Measurements from ENCODE around the gene MBTPS1.

MBTPS1 gene

DNA sequence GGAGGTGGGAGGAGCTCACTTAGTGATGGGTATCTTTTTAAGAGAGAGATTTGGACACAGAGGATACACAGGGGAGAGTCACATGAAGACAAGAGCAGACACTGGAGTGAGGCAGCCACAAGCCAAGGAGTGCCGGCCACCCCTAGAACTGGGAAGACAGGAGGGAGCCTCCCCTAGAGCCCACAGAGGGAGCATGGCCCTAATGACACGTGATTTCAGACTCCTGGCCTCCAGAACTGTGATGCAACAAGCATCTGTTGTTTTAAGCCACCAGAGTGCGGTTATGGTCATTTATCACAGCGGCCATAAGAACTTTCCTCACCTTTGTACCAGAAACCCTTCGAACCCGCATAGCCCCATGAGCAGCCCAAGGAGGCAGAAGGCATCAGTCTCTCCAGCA lies 107.5 kb downstream of the MBTPS1 start:
- TF ChIP-seq CTCF (conservative IDR thresholded peaks at IDR 0.05; ENCODE audit: control insufficient read depth, insufficient read depth, low read depth, low read length), result no peak
- H3K4me3 ChIP-seq (ENCODE audit: control insufficient read depth, low read depth, low read length), result no peak overlapping the region
- DNase-seq (ENCODE audit: low read depth), result no peak

DNA sequence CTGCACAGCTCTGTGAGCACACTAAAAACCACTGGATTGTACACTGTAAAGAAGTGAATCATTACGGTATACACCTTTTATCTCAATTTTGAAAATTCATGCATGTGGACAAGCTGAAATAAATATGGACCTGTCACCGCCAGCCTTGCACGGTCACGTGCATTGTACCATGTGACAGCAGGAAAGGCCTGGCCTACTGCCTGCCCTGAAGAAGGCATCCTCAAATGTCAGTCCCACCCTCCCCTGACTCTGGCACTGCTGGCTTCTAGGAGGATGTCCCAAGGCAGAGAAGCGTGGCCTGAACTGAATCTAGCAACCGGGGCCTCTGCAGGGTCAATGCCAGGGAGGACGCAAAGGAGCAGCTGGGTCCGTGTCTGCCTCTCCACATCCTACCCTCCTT lies 108.8 kb downstream of the MBTPS1 start:
- DNase-seq (ENCODE audit: low read depth), result no peak
- TF ChIP-seq CTCF (conservative IDR thresholded peaks at IDR 0.05; ENCODE audit: control insufficient read depth, insufficient read depth, low read depth, low read length), result no peak
- H3K4me3 ChIP-seq (ENCODE audit: control insufficient read depth, low read depth, low read length), result no peak overlapping the region

- no peak for TF ChIP-seq CTCF (conservative IDR thresholded peaks at IDR 0.05; ENCODE audit: control insufficient read depth, insufficient read depth, low read depth, low read length)
- no peak overlapping the region for H3K4me3 ChIP-seq (ENCODE audit: control insufficient read depth, low read depth, low read length)
- no peak for DNase-seq (ENCODE audit: low read depth)
Measured at GRCh38 chr16:84007520-84007919, 109.2 kb downstream of the MBTPS1 start.

DNA sequence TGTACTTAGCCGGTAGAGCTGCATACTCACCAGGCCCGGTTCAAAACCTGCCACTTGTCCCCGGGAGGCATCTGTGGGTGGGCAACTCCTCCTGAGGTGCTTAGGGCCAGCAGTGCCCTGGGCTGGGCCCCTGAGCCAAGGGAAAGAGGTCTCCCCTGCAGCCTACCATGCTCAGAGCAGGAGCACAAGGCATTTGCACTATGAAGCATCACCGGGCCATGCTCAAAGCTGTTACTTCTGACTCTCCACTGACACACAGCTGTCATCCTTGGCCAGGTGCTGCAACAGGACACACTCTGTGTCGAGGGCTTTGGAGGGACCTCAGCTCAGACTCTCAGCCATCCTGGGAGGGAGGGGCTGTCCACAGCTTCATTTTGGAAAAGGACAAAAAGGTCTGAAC lies 111.4 kb downstream of the MBTPS1 start:
- TF ChIP-seq CTCF (conservative IDR thresholded peaks at IDR 0.05; ENCODE audit: control insufficient read depth, insufficient read depth, low read depth, low read length), result no peak
- no peak for DNase-seq (ENCODE audit: low read depth)
- H3K4me3 ChIP-seq (ENCODE audit: control insufficient read depth, low read depth, low read length), result no peak overlapping the region

GRCh38 chr16:84004442-84004841 lies 112.3 kb downstream of the MBTPS1 start:
- H3K4me3 ChIP-seq (ENCODE audit: control insufficient read depth, low read depth, low read length), result no peak overlapping the region
- no peak for TF ChIP-seq CTCF (conservative IDR thresholded peaks at IDR 0.05; ENCODE audit: control insufficient read depth, insufficient read depth, low read depth, low read length)
- no peak for DNase-seq (ENCODE audit: low read depth)

Measured in fibroblast of mammary gland (primary cell).